ENCODE measurements around the gene SCNN1G. TPM values are rescaled to one million over a fixed set of nuclear protein-coding genes. Genes with fewer than 3 reads are reported as not detected.
"Not testable (repeated sequence)": the region's sequence is repeated elsewhere in the genome, so short reads cannot be mapped to it uniquely, and the experiment has no call there.

Gene SCNN1G
- total and polyA plus RNA-seq, 2 donors (not counting 1 experiment from before 2014, with no cell fraction given) = not detected

- H4K20me1 ChIP-seq (ENCODE audit: control insufficient read depth, extremely low read depth, insufficient read depth, low read length) = no peaks in the 10 kb centered on the region
- no peaks in the 10 kb centered on the region for H3K79me2 ChIP-seq (ENCODE audit: control insufficient read depth, insufficient read depth, low read length)
- no peak overlapping the region for H3K4me2 ChIP-seq (ENCODE audit: extremely low read depth, insufficient read depth, low read length)
- H3K9ac ChIP-seq (ENCODE audit: insufficient read depth, low read length) = no peak overlapping the region
- DNase-seq (ENCODE audit: low read depth in 2 of 2) = peak in 1 of 2 donors; percentile 55
- H3K4me1 ChIP-seq (ENCODE audit: control insufficient read depth, extremely low read depth, insufficient read depth, low read length) = no peaks in the 10 kb centered on the region
- H3K36me3 ChIP-seq (ENCODE audit: control insufficient read depth, insufficient read depth, low read length) = no peaks in the 10 kb centered on the region
- H3K27ac ChIP-seq (ENCODE audit: insufficient read depth, low read length) = no peak overlapping the region
- H3K9me3 ChIP-seq (ENCODE audit: control insufficient read depth, insufficient read depth, low read depth, low read length) = no peaks in the 10 kb centered on the region
- TF ChIP-seq CTCF (conservative IDR thresholded peaks at IDR 0.05 in 1 of 2, IDR thresholded peaks at IDR 0.05 in 1 of 2; ENCODE audit: low read depth in 1 of 2, low read length in 2 of 2) = no peak
- no peak for TF ChIP-seq EZH2 (IDR thresholded peaks at IDR 0.05; ENCODE audit: low read length, missing control alignments)
- no peak overlapping the region for H2AFZ ChIP-seq (ENCODE audit: low read length)
- no peak overlapping the region for H3K4me3 ChIP-seq (replicated peaks in 1 of 4; ENCODE audit: control extremely low read depth in 1 of 4, insufficient read depth in 1 of 4, low read depth in 3 of 4, low read length in 4 of 4)
- no peaks in the 10 kb centered on the region for H3K27me3 ChIP-seq (ENCODE audit: control insufficient read depth, insufficient read depth, low read length)
Observed at GRCh38 chr16:23248261-23249194, 66.0 kb downstream of the SCNN1G start.

- no peaks in the 10 kb centered on the region for H3K4me1 ChIP-seq (ENCODE audit: control insufficient read depth, extremely low read depth, insufficient read depth, low read length)
- H3K9ac ChIP-seq (ENCODE audit: insufficient read depth, low read length) = no peak overlapping the region
- no peak overlapping the region for H3K27ac ChIP-seq (ENCODE audit: insufficient read depth, low read length)
- H4K20me1 ChIP-seq (ENCODE audit: control insufficient read depth, extremely low read depth, insufficient read depth, low read length) = no peaks in the 10 kb centered on the region
- H3K9me3 ChIP-seq (ENCODE audit: control insufficient read depth, insufficient read depth, low read depth, low read length) = no peaks in the 10 kb centered on the region
- H2AFZ ChIP-seq (ENCODE audit: low read length) = no peak overlapping the region
- H3K79me2 ChIP-seq (ENCODE audit: control insufficient read depth, insufficient read depth, low read length) = no peaks in the 10 kb centered on the region
- H3K27me3 ChIP-seq (ENCODE audit: control insufficient read depth, insufficient read depth, low read length) = no peaks in the 10 kb centered on the region
- H3K4me2 ChIP-seq (ENCODE audit: extremely low read depth, insufficient read depth, low read length) = no peak overlapping the region
- DNase-seq (ENCODE audit: low read depth in 2 of 2) = no peak
- no peak overlapping the region for H3K4me3 ChIP-seq (replicated peaks in 1 of 4; ENCODE audit: control extremely low read depth in 1 of 4, insufficient read depth in 1 of 4, low read depth in 3 of 4, low read length in 4 of 4)
- TF ChIP-seq EZH2 (IDR thresholded peaks at IDR 0.05; ENCODE audit: low read length, missing control alignments) (no peak), CTCF (conservative IDR thresholded peaks at IDR 0.05 in 1 of 2, IDR thresholded peaks at IDR 0.05 in 1 of 2; ENCODE audit: low read depth in 1 of 2, low read length in 2 of 2) (no peak)
- H3K36me3 ChIP-seq (ENCODE audit: control insufficient read depth, insufficient read depth, low read length) = no peaks in the 10 kb centered on the region
Observed at GRCh38 chr16:23249830-23250229, 67.3 kb downstream of the SCNN1G start.

DNA sequence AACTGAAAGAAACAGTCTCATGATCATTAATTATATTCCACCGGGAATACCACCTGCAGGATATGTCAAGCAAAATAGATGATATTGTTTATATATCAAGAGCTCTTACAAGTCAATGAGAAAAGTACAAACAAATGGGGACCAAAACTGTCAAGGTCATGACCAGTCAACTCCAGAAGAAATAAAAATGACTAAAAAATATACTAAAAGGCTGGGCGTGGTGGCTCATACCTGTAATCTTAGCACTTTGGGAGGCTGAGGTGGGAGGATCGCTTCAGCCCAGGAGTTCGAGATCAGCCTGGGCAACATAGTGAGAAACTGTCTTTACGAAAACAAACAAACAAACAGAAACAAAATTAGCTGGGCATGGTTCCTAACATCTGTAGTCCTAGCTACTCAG, 69.8 kb downstream of the SCNN1G start:
- Histone ChIP-seq H2AFZ (ENCODE audit: low read length) (no peak overlapping the region), H3K4me1 (ENCODE audit: control insufficient read depth, extremely low read depth, insufficient read depth, low read length) (no peaks in the 10 kb centered on the region), H3K9ac (ENCODE audit: insufficient read depth, low read length) (no peak overlapping the region), H3K27me3 (ENCODE audit: control insufficient read depth, insufficient read depth, low read length) (no peaks in the 10 kb centered on the region), H4K20me1 (ENCODE audit: control insufficient read depth, extremely low read depth, insufficient read depth, low read length) (no peaks in the 10 kb centered on the region), H3K27ac (ENCODE audit: insufficient read depth, low read length) (no peak overlapping the region), H3K36me3 (ENCODE audit: control insufficient read depth, insufficient read depth, low read length) (no peaks in the 10 kb centered on the region), H3K4me3 (replicated peaks in 1 of 4; ENCODE audit: control extremely low read depth in 1 of 4, insufficient read depth in 1 of 4, low read depth in 3 of 4, low read length in 4 of 4) (no peak overlapping the region), H3K4me2 (ENCODE audit: extremely low read depth, insufficient read depth, low read length) (no peak overlapping the region), H3K9me3 (ENCODE audit: control insufficient read depth, insufficient read depth, low read depth, low read length) (no peaks in the 10 kb centered on the region), H3K79me2 (ENCODE audit: control insufficient read depth, insufficient read depth, low read length) (no peaks in the 10 kb centered on the region)
- no peak for DNase-seq (ENCODE audit: low read depth in 2 of 2)
- TF ChIP-seq CTCF (conservative IDR thresholded peaks at IDR 0.05 in 1 of 2, IDR thresholded peaks at IDR 0.05 in 1 of 2; ENCODE audit: low read depth in 1 of 2, low read length in 2 of 2) (no peak), EZH2 (IDR thresholded peaks at IDR 0.05; ENCODE audit: low read length, missing control alignments) (no peak)

GRCh38 chr16:23253650-23254049, 71.1 kb downstream of the SCNN1G start:
- not testable (repeated sequence) for H4K20me1 ChIP-seq (ENCODE audit: control insufficient read depth, extremely low read depth, insufficient read depth, low read length); H3K4me1 ChIP-seq (ENCODE audit: control insufficient read depth, extremely low read depth, insufficient read depth, low read length); H2AFZ ChIP-seq (ENCODE audit: low read length); H3K4me3 ChIP-seq (replicated peaks in 1 of 4; ENCODE audit: control extremely low read depth in 1 of 4, insufficient read depth in 1 of 4, low read depth in 3 of 4, low read length in 4 of 4); H3K27me3 ChIP-seq (ENCODE audit: control insufficient read depth, insufficient read depth, low read length); H3K36me3 ChIP-seq (ENCODE audit: control insufficient read depth, insufficient read depth, low read length); H3K9ac ChIP-seq (ENCODE audit: insufficient read depth, low read length); H3K4me2 ChIP-seq (ENCODE audit: extremely low read depth, insufficient read depth, low read length); DNase-seq (ENCODE audit: low read depth in 2 of 2); H3K9me3 ChIP-seq (ENCODE audit: control insufficient read depth, insufficient read depth, low read depth, low read length); H3K27ac ChIP-seq (ENCODE audit: insufficient read depth, low read length); H3K79me2 ChIP-seq (ENCODE audit: control insufficient read depth, insufficient read depth, low read length)

All from fibroblast of lung (primary cell).